Islet precursor cell (in vitro differentiated cells): ENCODE results near the gene VSTM2L.

ENCODE experiments used
- DNase-seq: peaks from one replicate; pipeline ENCODE4 v3.0.0-alpha.2; 2018

The VSTM2L gene

GRCh38 chr20:37971561-37972127 is 68.7 kb downstream of the VSTM2L start:
- DNase-seq: peak; percentile 16

- DNase-seq: peak; percentile 20
Observed at GRCh38 chr20:37972256-37973058, 69.5 kb downstream of the VSTM2L start.

- DNase-seq: peak; percentile 35
Observed at GRCh38 chr20:37973059-37973910, 70.4 kb downstream of the VSTM2L start.

- peak; percentile 33 for DNase-seq
Observed at GRCh38 chr20:37976887-37977286, 74.0 kb downstream of the VSTM2L start.

GRCh38 chr20:37977338-37977737 is 74.4 kb downstream of the VSTM2L start:
- peak; percentile 15 for DNase-seq

DNA sequence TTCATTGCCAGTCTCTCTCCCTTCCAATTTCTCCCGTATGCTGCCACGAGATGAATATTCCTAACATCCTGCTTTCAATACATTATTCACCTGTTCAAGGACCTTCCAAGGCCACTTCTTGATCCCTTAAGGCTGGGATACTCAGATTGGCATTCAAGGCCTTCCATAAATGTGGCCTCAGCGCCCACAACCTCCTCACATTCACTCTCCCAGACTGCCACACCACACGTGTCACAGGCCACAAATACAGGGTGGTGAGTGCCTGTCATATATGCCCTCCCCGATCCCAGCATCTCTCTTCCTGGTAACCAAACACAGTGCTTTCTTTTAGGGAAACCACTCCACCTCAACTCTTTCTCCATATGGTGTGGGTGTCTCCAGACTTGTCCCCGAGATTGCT is 74.9 kb downstream of the VSTM2L start:
- peak; percentile 40 for DNase-seq

GRCh38 chr20:37979021-37979985 is 76.4 kb downstream of the VSTM2L start:
- peak; percentile 20 for DNase-seq

DNA sequence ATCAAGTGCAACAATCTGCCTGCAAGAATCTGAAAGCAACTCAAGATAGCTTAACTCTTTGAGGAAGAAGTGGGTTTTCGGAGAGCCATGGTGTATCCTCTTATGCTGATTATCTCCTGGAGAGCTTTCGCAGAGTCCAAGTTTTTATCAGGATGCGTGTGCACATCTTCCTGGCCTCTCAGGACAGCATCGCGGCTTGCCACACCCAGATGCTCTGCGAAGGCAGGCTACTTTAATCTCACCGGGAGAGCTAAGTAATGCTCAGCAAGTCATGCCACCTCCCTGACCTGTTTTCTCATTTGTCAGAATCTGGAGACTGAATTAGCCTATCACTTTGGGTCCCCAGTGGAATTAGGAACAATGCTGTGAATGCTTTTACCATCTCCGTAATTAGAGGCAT is 77.5 kb downstream of the VSTM2L start:
- peak; percentile 36 for DNase-seq

DNA sequence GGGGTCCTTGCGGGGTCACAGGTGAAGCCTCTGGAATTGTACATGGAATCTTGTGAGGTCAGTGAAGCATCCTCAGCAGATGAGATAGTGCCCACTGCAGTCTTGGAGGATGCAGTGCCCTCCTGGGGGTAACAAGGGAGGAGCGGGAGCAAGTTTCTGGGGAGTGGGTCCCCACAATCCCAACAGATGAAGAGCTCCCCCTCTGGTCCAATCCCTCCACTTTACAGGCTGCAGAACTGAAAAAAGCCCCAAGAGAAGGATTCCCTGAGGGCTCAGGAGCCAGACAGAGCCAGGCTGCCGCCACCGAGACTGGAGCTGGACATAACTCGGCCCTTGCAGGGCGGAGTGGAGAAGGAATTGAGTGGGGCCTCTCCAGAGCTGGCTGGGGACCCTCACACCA is 77.9 kb downstream of the VSTM2L start:
- peak; percentile 28 for DNase-seq

- DNase-seq: peak; percentile 37
Observed at GRCh38 chr20:37981568-37981967, 78.6 kb downstream of the VSTM2L start.

DNA sequence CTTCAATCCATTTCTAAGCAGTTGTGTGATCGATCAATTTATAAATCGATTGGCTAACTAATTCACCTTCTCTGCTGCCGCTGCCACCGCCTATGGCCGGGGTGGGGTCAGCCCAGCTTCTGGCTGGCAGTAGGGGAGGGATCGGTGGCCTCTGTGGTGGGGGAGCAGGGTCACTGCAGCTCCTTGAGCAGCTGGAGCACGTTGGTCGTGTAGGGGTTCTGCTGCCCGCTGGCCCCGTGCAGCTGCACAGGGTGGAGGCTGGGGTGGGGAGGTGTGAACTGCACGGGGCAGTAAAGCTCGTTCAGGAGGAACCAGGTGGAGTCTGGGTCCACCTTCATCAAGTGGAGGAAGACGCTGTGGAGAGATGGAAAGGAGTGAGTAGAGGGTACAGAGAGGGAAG is 80.4 kb downstream of the VSTM2L start:
- DNase-seq: peak; percentile 41

DNA sequence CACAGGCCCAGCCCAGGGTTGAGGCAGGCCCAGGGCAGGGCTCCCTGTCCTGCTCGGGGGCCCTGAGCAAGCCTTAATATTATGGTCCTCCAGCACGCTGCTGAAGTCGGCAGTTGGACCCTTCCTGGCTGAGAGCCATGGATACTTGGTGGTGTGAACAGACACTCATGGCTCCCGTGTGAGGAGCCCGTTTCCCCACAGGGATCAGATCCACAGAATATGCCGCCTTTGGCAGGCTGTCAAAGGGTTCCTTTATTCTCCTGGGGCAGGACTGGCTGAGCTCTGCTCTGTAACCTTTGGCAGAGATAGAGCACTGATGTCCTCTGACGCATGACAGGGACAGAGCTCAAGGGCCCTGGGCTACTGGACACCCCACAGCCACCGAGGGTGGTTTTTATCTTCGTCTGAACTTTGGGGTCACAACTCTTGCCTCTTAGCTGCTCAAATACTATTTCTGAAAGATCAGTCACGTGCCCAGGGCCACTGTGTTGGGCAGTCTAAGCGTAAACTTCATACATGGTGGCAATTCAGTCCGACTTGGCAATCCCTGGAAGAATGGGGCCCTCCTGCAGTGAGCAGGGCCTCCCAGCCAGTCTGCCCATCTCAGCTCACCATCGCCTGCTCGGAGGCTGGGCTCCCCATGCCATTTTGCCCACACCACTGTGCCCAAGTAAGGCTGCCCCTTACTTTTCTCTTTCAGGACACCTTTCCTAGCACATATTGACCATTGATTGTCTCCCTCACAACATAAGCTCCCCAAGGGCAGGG is 81.3 kb downstream of the VSTM2L start:
- peak; percentile 39 for DNase-seq

DNA sequence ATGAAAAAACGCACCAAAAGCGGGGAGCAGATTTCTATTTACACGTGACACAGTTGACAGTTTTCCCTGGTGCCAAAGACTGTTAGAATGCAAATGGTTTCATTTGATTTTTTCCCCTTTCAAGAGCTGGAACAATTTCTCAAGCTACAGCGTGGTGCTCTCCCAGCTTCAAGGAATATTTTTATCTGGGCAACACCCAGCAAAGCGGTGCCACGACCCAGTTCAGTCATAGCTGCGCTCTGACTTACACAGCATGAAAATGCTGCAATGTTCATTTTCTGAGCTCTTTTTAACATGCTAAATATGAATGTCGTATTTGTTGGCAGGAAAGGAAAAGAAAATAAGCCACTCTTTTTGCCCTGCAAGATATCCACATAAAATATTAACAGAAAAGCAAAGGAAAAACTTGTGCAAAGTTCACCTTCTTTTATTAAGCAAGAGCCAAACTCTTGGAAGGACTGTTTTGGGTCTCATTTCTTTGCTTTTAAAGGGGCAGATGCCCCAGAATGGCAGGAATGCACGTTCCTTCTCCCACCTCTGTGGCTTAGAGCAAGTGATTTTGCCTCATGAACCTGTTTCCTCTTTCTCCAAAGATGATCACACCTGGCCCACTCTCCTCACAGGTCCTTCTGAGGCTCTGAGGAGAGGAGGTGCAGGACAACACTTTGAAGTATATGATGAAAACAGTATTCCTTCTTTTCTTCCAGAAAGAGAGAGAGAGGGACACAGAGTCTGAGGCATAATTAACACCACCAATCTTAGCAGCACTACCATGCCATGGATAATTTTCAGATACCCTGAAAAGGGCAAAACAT is 83.3 kb downstream of the VSTM2L start:
- peak; percentile 19 for DNase-seq

DNA sequence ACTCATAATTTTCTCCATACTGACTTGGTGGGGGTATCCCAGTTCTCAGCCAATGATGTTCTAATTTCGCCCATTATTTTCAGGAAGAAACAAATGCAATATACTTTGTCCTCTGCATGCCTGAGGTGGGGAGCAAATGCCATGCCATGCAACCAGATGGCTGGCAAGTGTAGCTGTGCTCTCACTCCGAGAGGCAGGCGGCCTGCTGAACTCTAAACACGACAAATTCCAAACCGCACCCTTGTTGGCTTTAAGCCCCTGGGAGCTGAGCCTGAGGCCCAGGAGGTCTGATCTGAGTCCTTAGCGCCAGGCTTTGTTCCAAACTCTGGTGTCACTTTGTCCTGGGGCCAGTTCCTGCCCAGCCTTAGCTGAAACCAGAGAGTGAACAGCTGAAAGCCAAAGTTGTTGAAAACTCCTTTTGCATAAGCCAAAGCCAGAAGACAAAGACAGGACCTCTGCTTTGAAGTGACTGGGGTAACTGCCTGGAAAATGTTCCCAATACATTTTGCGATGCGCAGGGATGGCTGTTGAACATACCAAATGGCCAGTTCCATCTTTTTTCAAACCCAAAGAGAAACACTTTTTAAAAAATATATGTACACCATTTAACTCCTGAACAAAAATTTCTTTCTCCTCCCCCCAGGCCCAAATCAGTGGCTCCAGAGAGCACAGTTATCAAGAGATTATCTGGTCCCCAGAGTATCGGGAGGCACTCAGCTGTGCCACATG is 84.1 kb downstream of the VSTM2L start:
- peak; percentile 58 for DNase-seq

DNA sequence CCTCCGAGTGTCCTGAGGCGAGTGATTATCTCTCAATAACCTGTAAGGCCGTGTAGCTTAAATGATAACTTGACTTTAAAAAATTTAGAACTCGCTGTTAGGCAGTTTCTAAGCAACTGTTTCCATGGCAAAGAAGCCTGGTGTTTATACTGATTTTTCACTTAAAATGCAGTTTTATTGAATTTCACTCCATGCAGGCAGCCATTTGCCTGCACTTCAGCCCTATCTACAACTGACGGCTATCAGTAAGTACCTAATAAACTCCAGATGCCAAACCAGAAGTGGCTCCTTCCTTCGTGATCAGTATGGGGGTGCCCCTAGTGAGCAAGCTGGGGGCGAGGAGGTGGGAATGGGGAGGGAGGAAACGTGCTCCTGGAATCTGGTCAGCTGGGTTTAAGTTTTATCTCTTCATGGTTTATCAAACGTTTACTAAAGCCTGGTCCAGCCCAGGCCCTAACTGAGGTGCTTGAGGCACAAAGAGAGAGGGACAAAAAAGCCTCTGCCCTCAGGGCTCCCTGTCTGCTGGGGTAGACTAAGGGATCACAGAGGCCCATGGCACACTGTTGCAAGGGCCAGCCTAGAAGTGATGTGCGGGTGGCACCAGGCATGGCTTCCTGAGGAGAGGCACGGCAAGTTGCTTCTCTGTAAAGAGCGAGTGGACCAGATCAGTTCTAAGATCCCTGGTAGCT is 84.8 kb downstream of the VSTM2L start:
- DNase-seq: peak; percentile 44

DNA sequence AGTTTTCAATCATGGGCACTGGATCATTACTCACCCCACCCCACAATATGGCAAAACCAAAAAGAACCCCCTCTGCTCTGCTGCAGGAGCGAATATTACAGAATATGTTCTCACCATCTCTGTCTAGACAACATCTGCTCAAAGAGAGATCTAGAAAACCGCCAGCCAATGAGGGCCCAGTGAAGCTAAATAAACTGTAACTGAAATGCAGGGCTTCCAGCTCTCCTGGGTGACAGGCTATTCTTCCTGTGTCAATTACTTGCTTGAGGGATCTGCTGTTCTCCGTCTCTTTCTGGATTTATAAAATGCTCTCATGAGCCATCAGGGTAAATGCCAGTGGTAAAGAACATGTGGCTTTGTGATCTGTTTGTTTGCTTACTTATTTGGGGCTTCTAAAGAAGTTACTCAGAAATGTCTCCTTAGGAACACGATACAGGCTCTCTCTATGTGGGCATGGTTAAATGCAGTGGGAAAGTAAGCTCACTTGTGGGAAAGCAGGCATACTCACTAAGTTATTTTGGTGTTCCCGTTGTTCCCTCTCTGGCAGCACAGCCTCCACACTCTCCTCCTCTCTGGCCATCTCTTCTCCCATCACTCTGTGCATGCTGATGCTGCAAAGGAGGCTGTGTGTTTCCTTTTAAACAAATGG is 85.5 kb downstream of the VSTM2L start:
- peak; percentile 47 for DNase-seq

DNA sequence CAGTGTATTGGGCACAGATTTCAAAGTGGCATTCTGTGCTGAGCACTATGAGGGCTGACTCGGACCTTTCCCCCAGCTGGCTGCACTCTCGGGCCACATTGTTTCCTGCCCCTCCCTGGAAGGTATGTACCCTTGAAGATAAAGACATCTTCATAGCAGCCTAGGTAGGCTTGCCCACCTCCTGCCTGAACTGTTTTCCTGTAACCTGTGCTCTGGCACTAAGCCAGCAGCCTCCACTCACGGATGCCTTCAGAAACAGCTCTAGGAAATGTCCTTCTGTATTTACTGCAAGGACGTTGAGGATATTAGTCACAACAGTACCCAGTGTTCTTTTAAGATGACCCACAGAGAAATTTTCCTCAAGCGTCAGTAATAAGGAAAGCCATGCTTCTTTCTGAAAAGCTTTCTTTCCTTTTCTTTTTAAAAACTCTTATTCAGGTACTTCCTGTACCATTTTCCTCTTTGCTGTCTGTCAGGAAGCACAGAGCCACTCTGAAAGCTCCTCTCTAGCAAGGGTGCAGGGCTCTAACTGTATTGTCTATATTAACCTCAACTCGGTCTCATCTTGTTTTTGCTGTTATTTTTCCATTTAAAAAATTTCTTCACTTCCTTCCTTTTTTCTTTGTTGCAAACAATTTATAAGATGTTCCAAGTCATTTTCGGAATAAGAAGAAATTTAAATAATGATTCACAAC is 86.8 kb downstream of the VSTM2L start:
- no peak for DNase-seq

GRCh38 chr20:37990571-37991151 is 87.7 kb downstream of the VSTM2L start:
- no peak for DNase-seq
